ENCODE measurements around the gene SYNGR3.

DNA sequence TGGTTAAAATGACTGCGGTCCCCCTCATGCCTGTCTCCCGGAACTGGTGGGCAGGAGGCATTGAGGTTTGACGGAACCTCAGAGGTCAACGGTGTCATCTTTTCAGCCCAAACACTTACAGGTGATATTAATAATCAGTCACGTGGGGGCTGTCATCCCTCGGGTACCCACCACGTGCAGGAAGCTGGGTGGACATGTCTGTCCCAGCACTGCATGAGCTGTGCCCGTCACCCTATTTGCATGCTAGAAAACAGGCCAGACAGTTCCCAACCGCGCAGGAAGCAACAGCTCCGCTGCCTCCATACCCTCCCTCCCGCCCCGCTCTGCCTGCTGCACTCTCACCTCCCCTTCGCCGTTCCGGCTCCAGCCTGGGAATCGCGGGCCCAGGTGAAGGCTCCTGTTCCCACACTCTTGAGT lies 1.4 kb downstream of the SYNGR3 start:
- TF ChIP-seq, protein P1, sequence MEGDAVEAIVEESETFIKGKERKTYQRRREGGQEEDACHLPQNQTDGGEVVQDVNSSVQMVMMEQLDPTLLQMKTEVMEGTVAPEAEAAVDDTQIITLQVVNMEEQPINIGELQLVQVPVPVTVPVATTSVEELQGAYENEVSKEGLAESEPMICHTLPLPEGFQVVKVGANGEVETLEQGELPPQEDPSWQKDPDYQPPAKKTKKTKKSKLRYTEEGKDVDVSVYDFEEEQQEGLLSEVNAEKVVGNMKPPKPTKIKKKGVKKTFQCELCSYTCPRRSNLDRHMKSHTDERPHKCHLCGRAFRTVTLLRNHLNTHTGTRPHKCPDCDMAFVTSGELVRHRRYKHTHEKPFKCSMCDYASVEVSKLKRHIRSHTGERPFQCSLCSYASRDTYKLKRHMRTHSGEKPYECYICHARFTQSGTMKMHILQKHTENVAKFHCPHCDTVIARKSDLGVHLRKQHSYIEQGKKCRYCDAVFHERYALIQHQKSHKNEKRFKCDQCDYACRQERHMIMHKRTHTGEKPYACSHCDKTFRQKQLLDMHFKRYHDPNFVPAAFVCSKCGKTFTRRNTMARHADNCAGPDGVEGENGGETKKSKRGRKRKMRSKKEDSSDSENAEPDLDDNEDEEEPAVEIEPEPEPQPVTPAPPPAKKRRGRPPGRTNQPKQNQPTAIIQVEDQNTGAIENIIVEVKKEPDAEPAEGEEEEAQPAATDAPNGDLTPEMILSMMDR (IDR thresholded peaks at IDR 0.05; ENCODE audit: insufficient read depth, low read length, poor library complexity, severe bottlenecking) = no peak
- no peak for TF ChIP-seq EZH2phosphoT487 (conservative IDR thresholded peaks at IDR 0.05; ENCODE audit: low read length)

All from SU-DHL-6 (cell line).